H1 (cell line): ENCODE results near the gene PXDN. TPM values are rescaled to one million over a fixed set of nuclear protein-coding genes. Genes with fewer than 3 reads are reported as not detected.

ENCODE experiments used
- ASH2L ChIP-seq: fragments of 200-600, 300-600 bp; sonication (generic); IDR thresholded peaks from one replicate; pipeline ENCODE4 v1.7.1; 2017; ENCODE audit warnings: low read length
- SP2 ChIP-seq: IDR thresholded peaks from 2 replicates; pipeline ENCODE4 v1.6.1; 2012; ENCODE audit warnings: mild to moderate bottlenecking, low read length, inconsistent platforms
- polyA plus RNA-seq, 7 experiments: library from polyadenylated mRNA; depleted of rRNA in 3 of 7; stranded (reverse) in 5 of 7; unstranded in 2 of 7; fragments of >200 nt in 5 of 7; fragments of 200-250 nt in 2 of 7; gene quantifications; 1 replicate in 5 of 7; 2 replicates in 1 of 7; 4 replicates in 1 of 7; pipeline versions ENCODE4 v1.2.1 to v1.2.3, GENCODE V29; 2011 to 2013; ENCODE audit warnings: missing spikeins in 2 of 7, mixed read lengths in 2 of 7
- total RNA-seq: library from RNA; stranded (reverse); fragmentation: NEBNext Ultra II Directional; extraction: Animal tissue kit (Norgen Biotek cat#: 25700); gene quantifications from 2 replicates; pipeline ENCODE4 v1.2.1, GENCODE V29; 2021

The PXDN gene
- total and polyA plus RNA-seq, 2 of the 8 experiments (the other 6 are each of a cell fraction or from before 2014, with no cell fraction given), result 104 to 141 TPM

- no peak for TF ChIP-seq ASH2L
- no peak for TF ChIP-seq SP2
Measured at GRCh38 chr2:1778566-1778965, 34.3 kb upstream of the PXDN start (continued).
